ENCODE measurements around the gene METTL25. TPM values are rescaled to one million over a fixed set of nuclear protein-coding genes. Genes with fewer than 3 reads are reported as not detected.

Gene METTL25
- total and polyA plus RNA-seq, 10 of the 15 experiments (the other 5 are each of a cell fraction or from before 2014, with no cell fraction given) = 5.6 to 11.3 (median 8.0) TPM

- Histone ChIP-seq H3K27ac (ENCODE audit: control insufficient read depth, insufficient read depth) (no peak overlapping the region), H3K4me1 (ENCODE audit: control insufficient read depth, insufficient read depth, low read length) (no peaks in the 10 kb centered on the region), H3K79me2 (ENCODE audit: control insufficient read depth, insufficient read depth, low read length) (no peaks in the 10 kb centered on the region), H3K9ac (ENCODE audit: control insufficient read depth, insufficient read depth, low read length) (no peak overlapping the region), H3K27me3 (replicated peaks in 1 of 2; ENCODE audit: control insufficient read depth in 2 of 2, insufficient read depth in 2 of 2, low read length in 1 of 2) (no peaks in the 10 kb centered on the region), H3K9me3 (replicated peaks; ENCODE audit: control insufficient read depth, insufficient read depth, low read length) (no peaks in the 10 kb centered on the region), H3K36me3 (ENCODE audit: control insufficient read depth in 2 of 2, insufficient read depth in 2 of 2, low read length in 1 of 2) (no peaks in the 10 kb centered on the region), H3K4me3 (no peak overlapping the region), H3K4me2 (ENCODE audit: control insufficient read depth, insufficient read depth) (no peak overlapping the region), H2AFZ (ENCODE audit: control insufficient read depth, low read depth, low read length) (no peak overlapping the region), H4K20me1 (ENCODE audit: control insufficient read depth, insufficient read depth) (no peaks in the 10 kb centered on the region)
- TF ChIP-seq NBN (IDR thresholded peaks at IDR 0.05) = no peak
- BruUV-seq (replicated peaks) = no TSS peak
- no peak for DNase-seq (ENCODE audit: low read depth, low spot score)
- POLR2A ChIA-PET = no interaction called here
- RAD21 ChIA-PET (ENCODE audit: unreplicated experiment) = no interaction called here
- CTCF ChIA-PET = interaction anchor here (0.9 kb wide), 1 partner anchor 54 kb away, joined by 3 read pairs; no protein-coding TSS in a partner anchor
- no peak for ATAC-seq
- SMC1A ChIA-PET (ENCODE audit: uncharacterized antibody, unreplicated experiment) = no interaction called here
- in situ Hi-C loops (cut with MboI) (no loop called here), intact Hi-C loops (cut with micrococcal nuclease; ENCODE audit: unreplicated experiment) (no loop called here)
- FAIRE-seq = no peak
- 100% methylated on average over 2 of the region's 2 CpGs for WGBS (ENCODE audit: insufficient coverage, insufficient replicate concordance, low lambda C conversion rate, missing lambda C conversion rate)
Observed at GRCh38 chr12:82414044-82414443, 55.7 kb downstream of the METTL25 start.

GRCh38 chr12:82414926-82415325 is 56.6 kb downstream of the METTL25 start:
- Histone ChIP-seq H3K36me3 (ENCODE audit: control insufficient read depth in 2 of 2, insufficient read depth in 2 of 2, low read length in 1 of 2) (no peaks in the 10 kb centered on the region), H3K4me1 (ENCODE audit: control insufficient read depth, insufficient read depth, low read length) (no peaks in the 10 kb centered on the region), H3K27ac (ENCODE audit: control insufficient read depth, insufficient read depth) (no peak overlapping the region), H3K4me3 (no peak overlapping the region), H3K9ac (ENCODE audit: control insufficient read depth, insufficient read depth, low read length) (no peak overlapping the region), H3K27me3 (replicated peaks in 1 of 2; ENCODE audit: control insufficient read depth in 2 of 2, insufficient read depth in 2 of 2, low read length in 1 of 2) (no peaks in the 10 kb centered on the region), H4K20me1 (ENCODE audit: control insufficient read depth, insufficient read depth) (no peaks in the 10 kb centered on the region), H3K79me2 (ENCODE audit: control insufficient read depth, insufficient read depth, low read length) (no peaks in the 10 kb centered on the region), H3K4me2 (ENCODE audit: control insufficient read depth, insufficient read depth) (no peak overlapping the region), H3K9me3 (replicated peaks; ENCODE audit: control insufficient read depth, insufficient read depth, low read length) (no peaks in the 10 kb centered on the region), H2AFZ (ENCODE audit: control insufficient read depth, low read depth, low read length) (no peak overlapping the region)
- ChIA-PET POLR2A (no interaction called here), SMC1A (ENCODE audit: uncharacterized antibody, unreplicated experiment) (no interaction called here), RAD21 (ENCODE audit: unreplicated experiment) (no interaction called here), CTCF (interaction anchor here (0.9 kb wide), 1 partner anchor 54 kb away, joined by 3 read pairs; no protein-coding TSS in a partner anchor)
- FAIRE-seq (no peak), DNase-seq (ENCODE audit: low read depth, low spot score) (no peak), ATAC-seq (no peak)
- 100% methylated on average over 1 of the region's 1 CpG for WGBS (ENCODE audit: insufficient coverage, insufficient replicate concordance, low lambda C conversion rate, missing lambda C conversion rate)
- BruUV-seq (replicated peaks) = no TSS peak
- TF ChIP-seq ASH2L (IDR thresholded peaks at IDR 0.05; ENCODE audit: borderline replicate concordance, low read depth) = no peak
- TF ChIP-seq SIN3A (IDR thresholded peaks at IDR 0.05; ENCODE audit: low read depth, low read length) = no peak
- TF ChIP-seq TCF3 (IDR thresholded peaks at IDR 0.05; ENCODE audit: borderline replicate concordance, insufficient read depth, low read depth, low read length) = no peak
- TF ChIP-seq NKRF (conservative IDR thresholded peaks at IDR 0.05) = no peak
- no peak for TF ChIP-seq NR2C2 (IDR thresholded peaks at IDR 0.05; ENCODE audit: borderline replicate concordance, control insufficient read depth, insufficient read length, low read depth)
- no peak for TF ChIP-seq NR2F1 (conservative IDR thresholded peaks at IDR 0.05)
- no peak for TF ChIP-seq SREBF2 (IDR thresholded peaks at IDR 0.05; ENCODE audit: low read length)
- TF ChIP-seq EZH2 (IDR thresholded peaks at IDR 0.05; ENCODE audit: borderline replicate concordance, control insufficient read depth, low read depth, low read length) = no peak
- TF ChIP-seq RUNX3 (IDR thresholded peaks at IDR 0.05; ENCODE audit: low read length) = no peak
- no peak for TF ChIP-seq CREB1 (IDR thresholded peaks at IDR 0.05; ENCODE audit: low read depth)
- no peak for TF ChIP-seq SMC3 (IDR thresholded peaks at IDR 0.05; ENCODE audit: borderline replicate concordance, low read length)
- no peak for TF ChIP-seq STAT3 (IDR thresholded peaks at IDR 0.05; ENCODE audit: low read depth, low read length)
- TF ChIP-seq SMAD1 (IDR thresholded peaks at IDR 0.05; ENCODE audit: low read depth, partially characterized antibody) = no peak
- no peak for TF ChIP-seq EED (IDR thresholded peaks at IDR 0.05; ENCODE audit: low read depth)
- TF ChIP-seq RBBP5 (conservative IDR thresholded peaks at IDR 0.05) = no peak
- no peak for TF ChIP-seq POU2F2 (IDR thresholded peaks at IDR 0.05; ENCODE audit: borderline replicate concordance, low read depth, low read length)
- TF ChIP-seq ATF7 (IDR thresholded peaks at IDR 0.05; ENCODE audit: low read depth) = no peak
- no peak for TF ChIP-seq CHD2 (IDR thresholded peaks at IDR 0.05; ENCODE audit: borderline replicate concordance, low read depth, low read length)
- in situ Hi-C loops (cut with MboI) = no loop called here
- intact Hi-C loops (cut with micrococcal nuclease; ENCODE audit: unreplicated experiment) = no loop called here

Measured in GM12878 (cell line).